Measurements from ENCODE around the gene MAP3K19. TPM values are rescaled to one million over a fixed set of nuclear protein-coding genes. Genes with fewer than 3 reads are reported as not detected.

Gene MAP3K19
- total and polyA plus RNA-seq, 2 experiments from 2014 or later, result not detected

DNA sequence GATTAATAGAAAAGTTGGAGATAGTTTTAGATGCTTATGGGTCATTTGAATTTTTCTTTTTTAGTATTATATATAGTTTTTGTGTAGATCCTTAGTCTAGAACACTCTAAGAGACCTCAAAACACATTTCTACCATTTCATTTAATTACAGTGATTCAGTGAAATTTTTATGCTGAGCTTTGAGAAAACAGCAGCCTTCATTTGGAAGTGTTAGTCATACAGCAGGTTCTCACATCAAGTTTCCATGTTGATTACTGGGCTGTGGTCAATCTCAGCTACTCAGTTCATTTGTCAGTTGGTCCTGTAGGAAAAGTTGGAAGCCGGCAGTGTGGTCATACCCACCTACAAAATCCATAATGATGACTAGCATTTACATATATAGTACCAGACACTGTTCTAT lies 37.9 kb downstream of the MAP3K19 start:
- Histone ChIP-seq H3K27ac (no peak overlapping the region), H3K9me2 (replicated peaks; ENCODE audit: insufficient read depth) (no peaks in the 10 kb centered on the region), H3K4me3 (no peak overlapping the region), H3K9me3 (ENCODE audit: low read depth) (no peaks in the 10 kb centered on the region), H3K4me1 (ENCODE audit: insufficient read depth) (no peaks in the 10 kb centered on the region), H3K36me3 (replicated peaks; ENCODE audit: insufficient read depth, low read depth) (no peaks in the 10 kb centered on the region), H4K20me1 (ENCODE audit: insufficient read depth, poor library complexity, severe bottlenecking) (no peaks in the 10 kb centered on the region), H3K27me3 (peaks cover 11% of the 10 kb centered on the region), H3K79me2 (no peaks in the 10 kb centered on the region), H2AFZ (no peak overlapping the region), H3K4me2 (no peak overlapping the region)
- TF ChIP-seq, protein P1, sequence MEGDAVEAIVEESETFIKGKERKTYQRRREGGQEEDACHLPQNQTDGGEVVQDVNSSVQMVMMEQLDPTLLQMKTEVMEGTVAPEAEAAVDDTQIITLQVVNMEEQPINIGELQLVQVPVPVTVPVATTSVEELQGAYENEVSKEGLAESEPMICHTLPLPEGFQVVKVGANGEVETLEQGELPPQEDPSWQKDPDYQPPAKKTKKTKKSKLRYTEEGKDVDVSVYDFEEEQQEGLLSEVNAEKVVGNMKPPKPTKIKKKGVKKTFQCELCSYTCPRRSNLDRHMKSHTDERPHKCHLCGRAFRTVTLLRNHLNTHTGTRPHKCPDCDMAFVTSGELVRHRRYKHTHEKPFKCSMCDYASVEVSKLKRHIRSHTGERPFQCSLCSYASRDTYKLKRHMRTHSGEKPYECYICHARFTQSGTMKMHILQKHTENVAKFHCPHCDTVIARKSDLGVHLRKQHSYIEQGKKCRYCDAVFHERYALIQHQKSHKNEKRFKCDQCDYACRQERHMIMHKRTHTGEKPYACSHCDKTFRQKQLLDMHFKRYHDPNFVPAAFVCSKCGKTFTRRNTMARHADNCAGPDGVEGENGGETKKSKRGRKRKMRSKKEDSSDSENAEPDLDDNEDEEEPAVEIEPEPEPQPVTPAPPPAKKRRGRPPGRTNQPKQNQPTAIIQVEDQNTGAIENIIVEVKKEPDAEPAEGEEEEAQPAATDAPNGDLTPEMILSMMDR (IDR thresholded peaks at IDR 0.05; ENCODE audit: poor library complexity), result no peak
- TF ChIP-seq EZH2phosphoT487 (IDR thresholded peaks at IDR 0.05; ENCODE audit: low read depth, severe bottlenecking, unreplicated experiment) (no peak), EZH2 (IDR thresholded peaks at IDR 0.05; ENCODE audit: borderline replicate concordance) (no peak)
- DNase-seq (ENCODE audit: low spot score), result no peak
- 83% methylated on average over 1 of the region's 1 CpG for WGBS (ENCODE audit: low lambda C conversion rate, missing lambda C conversion rate)

- 71% methylated on average over 3 of the region's 3 CpGs for WGBS (ENCODE audit: low lambda C conversion rate, missing lambda C conversion rate)
- Histone ChIP-seq H3K4me2 (no peak overlapping the region), H3K79me2 (no peaks in the 10 kb centered on the region), H3K9me2 (replicated peaks; ENCODE audit: insufficient read depth) (no peaks in the 10 kb centered on the region), H3K27me3 (peaks cover 11% of the 10 kb centered on the region), H3K4me1 (ENCODE audit: insufficient read depth) (no peaks in the 10 kb centered on the region), H4K20me1 (ENCODE audit: insufficient read depth, poor library complexity, severe bottlenecking) (no peaks in the 10 kb centered on the region), H2AFZ (no peak overlapping the region), H3K36me3 (replicated peaks; ENCODE audit: insufficient read depth, low read depth) (no peaks in the 10 kb centered on the region), H3K4me3 (no peak overlapping the region), H3K9me3 (ENCODE audit: low read depth) (no peaks in the 10 kb centered on the region), H3K27ac (no peak overlapping the region)
- no peak for TF ChIP-seq EZH2phosphoT487 (IDR thresholded peaks at IDR 0.05; ENCODE audit: low read depth, severe bottlenecking, unreplicated experiment)
- no peak for DNase-seq (ENCODE audit: low spot score)
Measured at GRCh38 chr2:135005753-135006152, 41.5 kb downstream of the MAP3K19 start.

DNA sequence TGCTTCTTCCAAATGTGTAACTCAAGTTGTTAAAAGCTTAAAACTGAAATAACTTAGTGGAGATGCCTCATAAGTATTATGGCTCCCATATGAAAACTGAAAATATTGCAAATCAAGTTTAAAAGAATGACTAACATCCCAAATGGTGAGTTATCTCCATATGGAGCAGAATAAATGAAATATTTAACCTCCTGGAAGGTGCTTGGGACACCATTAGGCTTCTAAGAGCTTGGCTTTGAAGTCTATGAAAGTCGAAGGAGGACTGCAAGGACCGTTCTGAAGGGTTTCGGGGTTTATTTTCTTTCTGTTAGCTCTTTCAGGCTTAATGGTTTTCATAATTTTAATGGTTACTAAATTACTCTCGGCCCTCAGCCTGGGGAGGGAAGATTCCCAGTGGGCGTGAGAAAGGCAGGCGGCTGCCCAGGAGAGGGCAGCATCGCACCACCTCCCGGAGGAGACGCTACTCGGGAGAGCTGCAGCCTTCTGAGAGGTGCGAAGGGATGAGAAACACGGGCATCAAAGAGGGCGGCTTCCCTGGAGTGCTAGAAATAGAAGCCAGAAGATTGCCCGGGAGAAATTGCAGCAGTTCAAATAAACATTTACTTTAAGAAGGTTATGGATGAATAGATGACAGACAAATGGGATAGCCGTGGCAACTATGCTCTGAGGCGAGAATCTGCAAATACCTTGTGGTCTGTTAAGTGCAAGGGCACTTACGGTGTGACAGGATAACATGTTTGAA lies 43.1 kb downstream of the MAP3K19 start:
- 7% methylated on average over 17 of the region's 17 CpGs for WGBS (ENCODE audit: low lambda C conversion rate, missing lambda C conversion rate)
- TF ChIP-seq, protein P1 (IDR thresholded peaks at IDR 0.05; ENCODE audit: poor library complexity), result peak; percentile 98
- TF ChIP-seq EZH2 (IDR thresholded peaks at IDR 0.05; ENCODE audit: borderline replicate concordance), result no peak
- no peak overlapping the region for H3K4me3 ChIP-seq
- no peaks in the 10 kb centered on the region for H3K9me2 ChIP-seq (replicated peaks; ENCODE audit: insufficient read depth)
- no peak overlapping the region for H3K27ac ChIP-seq
- peaks cover 11% of the 10 kb centered on the region for H3K27me3 ChIP-seq
- no peaks in the 10 kb centered on the region for H3K79me2 ChIP-seq
- no peaks in the 10 kb centered on the region for H3K9me3 ChIP-seq (ENCODE audit: low read depth)
- H3K4me2 ChIP-seq, result peak overlapping the region; percentile 58
- DNase-seq (ENCODE audit: low spot score), result peak; percentile 87
- H4K20me1 ChIP-seq (ENCODE audit: insufficient read depth, poor library complexity, severe bottlenecking), result no peaks in the 10 kb centered on the region
- no peaks in the 10 kb centered on the region for H3K36me3 ChIP-seq (replicated peaks; ENCODE audit: insufficient read depth, low read depth)
- no peaks in the 10 kb centered on the region for H3K4me1 ChIP-seq (ENCODE audit: insufficient read depth)
- H2AFZ ChIP-seq, result peak overlapping the region; percentile 43

GRCh38 chr2:135002836-135003235 lies 44.4 kb downstream of the MAP3K19 start:
- Histone ChIP-seq H3K27me3 (peaks cover 11% of the 10 kb centered on the region), H3K4me1 (ENCODE audit: insufficient read depth) (no peaks in the 10 kb centered on the region), H3K27ac (no peak overlapping the region), H4K20me1 (ENCODE audit: insufficient read depth, poor library complexity, severe bottlenecking) (no peaks in the 10 kb centered on the region), H3K4me2 (no peak overlapping the region), H3K9me3 (ENCODE audit: low read depth) (no peaks in the 10 kb centered on the region), H2AFZ (no peak overlapping the region), H3K9me2 (replicated peaks; ENCODE audit: insufficient read depth) (no peaks in the 10 kb centered on the region), H3K36me3 (replicated peaks; ENCODE audit: insufficient read depth, low read depth) (no peaks in the 10 kb centered on the region), H3K79me2 (no peaks in the 10 kb centered on the region), H3K4me3 (no peak overlapping the region)
- no peak for DNase-seq (ENCODE audit: low spot score)
- TF ChIP-seq EZH2phosphoT487 (IDR thresholded peaks at IDR 0.05; ENCODE audit: low read depth, severe bottlenecking, unreplicated experiment) (no peak), EZH2 (IDR thresholded peaks at IDR 0.05; ENCODE audit: borderline replicate concordance) (no peak)
- TF ChIP-seq, protein P1 (IDR thresholded peaks at IDR 0.05; ENCODE audit: poor library complexity), result no peak
- WGBS (ENCODE audit: low lambda C conversion rate, missing lambda C conversion rate), result 84% methylated on average over 4 of the region's 4 CpGs

All from hepatocyte (in vitro differentiated cells).